ENCODE results near the gene BTBD6.
"Not testable (repeated sequence)": the region's sequence is repeated elsewhere in the genome, so short reads cannot be mapped to it uniquely, and the experiment has no call there.

Gene BTBD6

DNA sequence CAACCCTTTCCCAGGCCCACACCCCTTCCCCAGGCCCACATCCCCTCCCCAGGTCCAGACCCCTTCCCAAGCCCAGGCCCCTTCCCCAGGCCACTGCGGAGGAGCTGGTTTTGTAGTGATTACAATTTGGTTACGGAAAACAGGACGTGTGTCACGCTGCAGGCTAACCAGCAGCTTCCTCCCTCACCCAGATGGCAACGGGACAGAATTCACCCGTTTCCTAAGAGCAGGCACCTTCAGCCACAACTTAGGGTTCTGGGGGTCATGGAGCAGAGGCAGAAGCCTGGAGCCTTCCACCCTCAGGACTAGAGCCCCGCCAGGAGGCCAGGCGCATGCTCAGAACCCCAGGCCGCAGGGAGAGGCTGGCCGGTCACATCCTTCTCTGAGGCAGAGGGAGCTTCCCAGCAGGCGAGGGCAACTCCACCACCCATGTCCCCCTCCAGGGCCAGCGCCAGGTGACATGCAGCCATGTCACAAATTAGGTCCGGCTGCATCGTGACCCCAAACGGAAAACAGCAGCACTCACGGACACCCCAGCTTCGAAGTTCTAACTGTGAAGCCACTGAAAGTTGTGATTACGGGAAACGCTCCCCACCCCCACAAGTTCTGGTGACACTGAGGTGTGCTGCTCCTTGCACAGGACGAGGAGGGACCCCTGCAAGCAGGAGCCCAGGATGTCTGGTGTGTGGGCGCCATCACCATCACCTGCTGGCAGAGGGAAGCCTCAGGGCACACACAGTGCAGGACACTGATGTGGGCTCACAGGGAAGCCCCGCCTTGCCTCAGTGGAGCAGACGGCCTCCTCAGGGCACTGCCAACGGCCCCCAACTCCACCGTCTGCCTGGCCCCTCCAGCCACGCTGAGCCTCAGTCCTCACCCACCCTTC lies 44.7 kb downstream of the BTBD6 start:
- H3K4me3 ChIP-seq (ENCODE audit: low read length), result no peak overlapping the region
- DNase-seq (ENCODE audit: low read depth), result no peak
- TF ChIP-seq, protein P1, sequence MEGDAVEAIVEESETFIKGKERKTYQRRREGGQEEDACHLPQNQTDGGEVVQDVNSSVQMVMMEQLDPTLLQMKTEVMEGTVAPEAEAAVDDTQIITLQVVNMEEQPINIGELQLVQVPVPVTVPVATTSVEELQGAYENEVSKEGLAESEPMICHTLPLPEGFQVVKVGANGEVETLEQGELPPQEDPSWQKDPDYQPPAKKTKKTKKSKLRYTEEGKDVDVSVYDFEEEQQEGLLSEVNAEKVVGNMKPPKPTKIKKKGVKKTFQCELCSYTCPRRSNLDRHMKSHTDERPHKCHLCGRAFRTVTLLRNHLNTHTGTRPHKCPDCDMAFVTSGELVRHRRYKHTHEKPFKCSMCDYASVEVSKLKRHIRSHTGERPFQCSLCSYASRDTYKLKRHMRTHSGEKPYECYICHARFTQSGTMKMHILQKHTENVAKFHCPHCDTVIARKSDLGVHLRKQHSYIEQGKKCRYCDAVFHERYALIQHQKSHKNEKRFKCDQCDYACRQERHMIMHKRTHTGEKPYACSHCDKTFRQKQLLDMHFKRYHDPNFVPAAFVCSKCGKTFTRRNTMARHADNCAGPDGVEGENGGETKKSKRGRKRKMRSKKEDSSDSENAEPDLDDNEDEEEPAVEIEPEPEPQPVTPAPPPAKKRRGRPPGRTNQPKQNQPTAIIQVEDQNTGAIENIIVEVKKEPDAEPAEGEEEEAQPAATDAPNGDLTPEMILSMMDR (conservative IDR thresholded peaks at IDR 0.05; ENCODE audit: low read depth, low read length), result no peak

DNA sequence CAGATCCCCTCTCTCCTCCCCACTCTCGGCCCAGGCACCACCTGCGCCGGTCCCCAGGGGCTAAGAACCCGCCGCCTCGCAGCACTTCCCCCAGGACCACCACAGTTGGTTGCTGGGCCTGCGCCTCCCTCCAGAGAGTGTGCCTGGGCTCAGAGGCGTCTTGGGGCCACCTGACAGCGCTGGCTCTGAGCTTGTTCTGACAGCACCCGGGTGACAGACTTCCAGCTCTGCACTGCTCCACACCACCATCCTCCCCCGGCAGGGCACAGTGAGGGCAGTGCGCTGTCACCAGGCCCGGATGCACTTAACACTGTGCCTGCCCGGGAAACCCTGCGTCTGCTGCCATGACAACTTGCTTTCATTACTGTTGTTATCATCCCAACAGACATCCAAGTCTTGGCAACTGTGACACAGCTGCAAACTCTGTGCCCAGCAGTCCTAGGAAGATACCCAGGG lies 45.8 kb downstream of the BTBD6 start:
- no peak for DNase-seq (ENCODE audit: low read depth)
- TF ChIP-seq, protein P1 (conservative IDR thresholded peaks at IDR 0.05; ENCODE audit: low read depth, low read length), result no peak
- no peak overlapping the region for H3K4me3 ChIP-seq (ENCODE audit: low read length)

DNA sequence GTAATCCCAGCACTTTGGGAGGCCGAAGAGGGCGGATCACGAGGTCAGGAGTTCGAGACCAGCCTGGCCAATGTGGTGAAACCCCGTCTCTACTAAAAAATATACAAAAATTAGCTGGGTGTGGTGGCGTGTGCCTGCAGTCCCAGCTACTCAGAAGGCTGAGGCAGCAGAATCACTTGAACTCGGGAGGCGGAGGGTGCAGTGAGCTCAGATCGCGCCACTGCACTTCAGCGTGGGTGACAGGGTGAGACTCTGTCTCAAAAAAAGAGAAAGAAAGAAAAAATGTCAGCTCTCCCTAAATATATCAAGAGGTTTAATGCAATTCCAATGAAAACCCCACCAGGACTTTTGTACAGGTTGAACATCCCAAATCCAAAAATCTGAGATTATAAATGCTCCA lies 49.0 kb downstream of the BTBD6 start:
- not testable (repeated sequence) for H3K4me3 ChIP-seq (ENCODE audit: low read length); DNase-seq (ENCODE audit: low read depth)

DNA sequence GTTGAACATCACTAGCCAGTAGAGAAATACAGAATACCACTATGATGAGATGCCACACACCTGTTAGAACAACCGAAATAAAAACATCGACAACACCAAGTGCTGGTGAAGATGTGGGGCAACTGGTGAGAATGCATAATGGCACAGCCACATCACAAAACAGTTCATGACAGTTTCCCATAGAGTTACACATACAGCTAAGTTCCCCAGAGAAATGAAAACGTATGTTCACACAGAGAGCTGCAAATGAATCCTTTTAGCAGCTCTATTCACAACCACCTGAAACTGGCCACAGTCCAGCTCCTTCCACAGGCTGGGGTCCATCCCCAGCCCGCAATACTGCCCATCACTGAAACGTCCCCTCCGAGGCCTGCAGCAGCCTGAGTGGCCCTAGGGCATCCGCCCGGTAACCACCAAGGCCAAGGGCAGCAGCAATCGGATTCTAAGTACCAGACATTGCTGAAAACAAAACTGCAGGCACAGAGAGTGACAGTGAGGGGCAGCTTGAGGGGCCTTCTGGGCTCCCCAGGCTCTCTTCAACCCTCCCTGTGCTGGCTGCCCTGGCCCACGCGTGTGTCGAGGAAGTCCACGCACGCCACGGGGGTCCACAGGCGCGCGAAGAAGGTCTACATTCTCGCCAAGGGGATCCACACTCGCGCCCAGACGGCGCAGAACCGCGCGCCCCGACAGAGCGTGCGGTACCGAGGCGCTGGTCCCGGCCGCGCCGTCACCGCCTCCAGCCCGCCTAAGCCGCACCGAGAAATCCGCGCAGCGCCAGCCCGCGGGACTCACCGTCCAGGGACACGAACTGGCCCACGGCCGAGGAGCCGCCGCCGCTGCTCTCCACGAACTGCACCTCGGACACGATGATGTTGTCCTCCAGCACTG lies 51.6 kb downstream of the BTBD6 start:
- no peak for DNase-seq (ENCODE audit: low read depth)
- TF ChIP-seq, protein P1 (conservative IDR thresholded peaks at IDR 0.05; ENCODE audit: low read depth, low read length), result no peak

More for the DNA sequence above, 51.6 kb downstream of the BTBD6 start:
- H3K4me3 ChIP-seq (ENCODE audit: low read length), result peak overlapping the region; percentile 71

Data from retinal pigment epithelial cell (primary cell).